Measurements from ENCODE around the gene YBX3. TPM values are rescaled to one million over a fixed set of nuclear protein-coding genes. Genes with fewer than 3 reads are reported as not detected.

Gene YBX3
- total RNA-seq, 1 experiment from 2014 or later = 312 TPM

DNA sequence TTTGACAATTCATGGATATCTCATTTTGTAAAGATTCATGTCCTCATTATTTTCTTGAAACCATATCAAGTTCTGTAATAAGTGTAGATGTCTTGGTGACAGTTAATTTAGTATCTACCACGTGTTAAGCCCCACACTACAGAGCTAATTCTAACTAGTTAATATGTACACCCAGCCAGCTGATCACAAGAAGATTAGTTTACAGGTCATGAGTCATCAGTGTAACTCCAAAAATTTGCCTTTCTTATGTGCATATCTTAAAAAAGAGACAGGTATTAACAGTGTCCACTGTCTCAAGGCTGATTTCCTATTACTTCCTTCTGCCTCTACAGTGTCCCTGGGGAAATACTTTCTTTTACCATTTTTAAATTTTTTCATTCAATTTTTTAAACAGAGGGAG is 13.3 kb upstream of the YBX3 start:
- no peak overlapping the region for H3K4me3 Mint-ChIP-seq (ENCODE audit: low read depth, unreplicated experiment)
- TF ChIP-seq, protein P1, sequence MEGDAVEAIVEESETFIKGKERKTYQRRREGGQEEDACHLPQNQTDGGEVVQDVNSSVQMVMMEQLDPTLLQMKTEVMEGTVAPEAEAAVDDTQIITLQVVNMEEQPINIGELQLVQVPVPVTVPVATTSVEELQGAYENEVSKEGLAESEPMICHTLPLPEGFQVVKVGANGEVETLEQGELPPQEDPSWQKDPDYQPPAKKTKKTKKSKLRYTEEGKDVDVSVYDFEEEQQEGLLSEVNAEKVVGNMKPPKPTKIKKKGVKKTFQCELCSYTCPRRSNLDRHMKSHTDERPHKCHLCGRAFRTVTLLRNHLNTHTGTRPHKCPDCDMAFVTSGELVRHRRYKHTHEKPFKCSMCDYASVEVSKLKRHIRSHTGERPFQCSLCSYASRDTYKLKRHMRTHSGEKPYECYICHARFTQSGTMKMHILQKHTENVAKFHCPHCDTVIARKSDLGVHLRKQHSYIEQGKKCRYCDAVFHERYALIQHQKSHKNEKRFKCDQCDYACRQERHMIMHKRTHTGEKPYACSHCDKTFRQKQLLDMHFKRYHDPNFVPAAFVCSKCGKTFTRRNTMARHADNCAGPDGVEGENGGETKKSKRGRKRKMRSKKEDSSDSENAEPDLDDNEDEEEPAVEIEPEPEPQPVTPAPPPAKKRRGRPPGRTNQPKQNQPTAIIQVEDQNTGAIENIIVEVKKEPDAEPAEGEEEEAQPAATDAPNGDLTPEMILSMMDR (IDR thresholded peaks at IDR 0.05; ENCODE audit: unreplicated experiment) = no peak
- CTCF ChIA-PET = interaction anchor here (0.7 to 1.2 kb wide), 2 partner anchors 14 to 21 kb away, joined by 4 to 5 read pairs; no protein-coding TSS in a partner anchor
- H3K27ac Mint-ChIP-seq (ENCODE audit: unreplicated experiment) = no peak overlapping the region
- DNase-seq = no peak
- H3K27me3 Mint-ChIP-seq (ENCODE audit: unreplicated experiment) = no peaks in the 10 kb centered on the region
- H3K9me3 Mint-ChIP-seq (ENCODE audit: low read depth, unreplicated experiment) = no peaks in the 10 kb centered on the region
- peaks cover 55% of the 10 kb centered on the region for H3K4me1 Mint-ChIP-seq (ENCODE audit: low read depth, unreplicated experiment)
- no peaks in the 10 kb centered on the region for H3K36me3 Mint-ChIP-seq (ENCODE audit: insufficient read depth, unreplicated experiment)
- BruUV-seq (replicated peaks) = no TSS peak
- intact Hi-C loops (cut with micrococcal nuclease; ENCODE audit: unreplicated experiment) = no loop called here

DNA sequence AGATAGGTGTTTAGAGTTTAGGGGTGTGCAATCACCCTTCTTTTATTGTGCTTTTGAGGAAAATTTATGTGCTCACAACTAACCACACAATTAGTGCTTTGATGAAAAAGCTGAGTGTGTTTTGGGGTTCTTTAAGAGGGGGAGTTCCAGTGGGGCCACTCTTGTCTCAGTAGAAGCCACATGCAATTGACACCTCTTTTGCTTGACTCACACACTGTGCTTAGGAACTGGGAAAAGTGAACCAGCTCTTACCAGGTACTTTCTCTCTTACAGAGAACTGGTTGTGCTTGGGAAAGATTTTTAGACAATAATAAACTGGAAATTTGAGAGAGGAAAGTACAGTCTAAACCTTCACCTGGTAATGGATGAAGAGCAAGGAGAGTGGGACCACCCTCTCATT is 12.3 kb upstream of the YBX3 start:
- H3K27me3 Mint-ChIP-seq (ENCODE audit: unreplicated experiment) = no peaks in the 10 kb centered on the region
- DNase-seq = no peak

DNA sequence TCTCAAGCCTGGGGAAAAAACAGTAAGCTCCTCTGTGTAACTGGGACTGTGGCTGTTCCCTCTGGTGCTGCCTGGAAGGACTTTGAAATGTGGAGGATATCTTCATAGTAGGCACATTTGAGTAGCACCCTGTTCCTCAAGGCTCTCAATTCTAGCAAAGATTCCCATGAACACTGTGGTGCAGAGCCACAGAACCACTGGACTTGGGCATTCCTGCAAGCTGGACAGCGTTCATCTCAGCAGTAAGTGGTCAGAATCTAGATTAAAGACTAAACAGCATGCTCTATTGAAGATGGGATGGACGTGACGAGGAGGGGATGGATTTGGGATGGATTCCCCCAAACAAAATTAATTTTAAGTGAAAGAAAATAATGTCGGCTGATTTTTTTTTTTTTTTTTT is 9.4 kb upstream of the YBX3 start:
- Mint-ChIP-seq H3K27me3 (ENCODE audit: unreplicated experiment) (no peaks in the 10 kb centered on the region), H3K27ac (ENCODE audit: unreplicated experiment) (no peak overlapping the region), H3K9me3 (ENCODE audit: low read depth, unreplicated experiment) (no peaks in the 10 kb centered on the region), H3K4me1 (ENCODE audit: low read depth, unreplicated experiment) (peaks cover 22% of the 10 kb centered on the region), H3K36me3 (ENCODE audit: insufficient read depth, unreplicated experiment) (no peaks in the 10 kb centered on the region), H3K4me3 (ENCODE audit: low read depth, unreplicated experiment) (no peak overlapping the region)
- BruUV-seq (replicated peaks) = no TSS peak
- intact Hi-C loops (cut with micrococcal nuclease; ENCODE audit: unreplicated experiment) = no loop called here
- no peak for DNase-seq
- CTCF ChIA-PET = no interaction called here
- TF ChIP-seq, protein P1 (IDR thresholded peaks at IDR 0.05; ENCODE audit: unreplicated experiment) = no peak

More for the DNA sequence above, 12.3 kb upstream of the YBX3 start:
- Mint-ChIP-seq H3K4me3 (ENCODE audit: low read depth, unreplicated experiment) (no peak overlapping the region), H3K27ac (ENCODE audit: unreplicated experiment) (no peak overlapping the region), H3K4me1 (ENCODE audit: low read depth, unreplicated experiment) (peaks cover 44% of the 10 kb centered on the region), H3K36me3 (ENCODE audit: insufficient read depth, unreplicated experiment) (no peaks in the 10 kb centered on the region), H3K9me3 (ENCODE audit: low read depth, unreplicated experiment) (no peaks in the 10 kb centered on the region)
- intact Hi-C loops (cut with micrococcal nuclease; ENCODE audit: unreplicated experiment) = no loop called here
- TF ChIP-seq, protein P1 (IDR thresholded peaks at IDR 0.05; ENCODE audit: unreplicated experiment) = no peak
- no TSS peak for BruUV-seq (replicated peaks)
- CTCF ChIA-PET = no interaction called here

DNA sequence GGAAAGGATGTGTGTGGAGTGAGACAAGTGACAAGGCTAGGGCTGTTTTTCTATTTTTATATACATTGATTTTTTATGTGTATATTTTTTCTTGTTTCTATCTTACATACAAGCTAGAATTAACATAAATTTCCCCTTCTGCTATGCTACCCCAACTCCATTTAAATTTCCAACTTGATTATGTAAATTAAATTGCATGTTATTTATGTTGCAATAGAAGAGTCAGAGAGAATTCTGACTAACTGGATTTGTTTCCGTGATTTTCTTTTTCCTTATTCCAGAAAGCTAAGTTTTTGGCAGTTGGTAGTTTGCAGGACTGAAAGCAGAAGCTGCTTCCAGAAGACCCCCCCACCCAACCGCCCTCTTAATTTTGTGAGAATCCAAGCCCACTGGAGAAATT is 8.9 kb upstream of the YBX3 start:
- DNase-seq = no peak
- BruUV-seq (replicated peaks) = no TSS peak
- CTCF ChIA-PET = no interaction called here
- Mint-ChIP-seq H3K9me3 (ENCODE audit: low read depth, unreplicated experiment) (no peaks in the 10 kb centered on the region), H3K4me1 (ENCODE audit: low read depth, unreplicated experiment) (peaks cover 17% of the 10 kb centered on the region), H3K36me3 (ENCODE audit: insufficient read depth, unreplicated experiment) (no peaks in the 10 kb centered on the region), H3K27me3 (ENCODE audit: unreplicated experiment) (no peaks in the 10 kb centered on the region), H3K4me3 (ENCODE audit: low read depth, unreplicated experiment) (no peak overlapping the region), H3K27ac (ENCODE audit: unreplicated experiment) (no peak overlapping the region)
- intact Hi-C loops (cut with micrococcal nuclease; ENCODE audit: unreplicated experiment) = no loop called here
- TF ChIP-seq, protein P1 (IDR thresholded peaks at IDR 0.05; ENCODE audit: unreplicated experiment) = no peak

Data from Calu3 (cell line).